Ammon's horn (tissue), 1 donor: ENCODE results near the gene HADHB.
"Not testable (repeated sequence)": the region's sequence is repeated elsewhere in the genome, so short reads cannot be mapped to it uniquely, and the experiment has no call there.

ENCODE experiments used
- DNase-seq: peaks from one replicate; pipeline ENCODE4 v3.0.0-alpha.2; 2016; ENCODE audit warnings: low spot score

HADHB gene

GRCh38 chr2:26298286-26298637 is 53.5 kb downstream of the HADHB start:
- no peak for DNase-seq

DNA sequence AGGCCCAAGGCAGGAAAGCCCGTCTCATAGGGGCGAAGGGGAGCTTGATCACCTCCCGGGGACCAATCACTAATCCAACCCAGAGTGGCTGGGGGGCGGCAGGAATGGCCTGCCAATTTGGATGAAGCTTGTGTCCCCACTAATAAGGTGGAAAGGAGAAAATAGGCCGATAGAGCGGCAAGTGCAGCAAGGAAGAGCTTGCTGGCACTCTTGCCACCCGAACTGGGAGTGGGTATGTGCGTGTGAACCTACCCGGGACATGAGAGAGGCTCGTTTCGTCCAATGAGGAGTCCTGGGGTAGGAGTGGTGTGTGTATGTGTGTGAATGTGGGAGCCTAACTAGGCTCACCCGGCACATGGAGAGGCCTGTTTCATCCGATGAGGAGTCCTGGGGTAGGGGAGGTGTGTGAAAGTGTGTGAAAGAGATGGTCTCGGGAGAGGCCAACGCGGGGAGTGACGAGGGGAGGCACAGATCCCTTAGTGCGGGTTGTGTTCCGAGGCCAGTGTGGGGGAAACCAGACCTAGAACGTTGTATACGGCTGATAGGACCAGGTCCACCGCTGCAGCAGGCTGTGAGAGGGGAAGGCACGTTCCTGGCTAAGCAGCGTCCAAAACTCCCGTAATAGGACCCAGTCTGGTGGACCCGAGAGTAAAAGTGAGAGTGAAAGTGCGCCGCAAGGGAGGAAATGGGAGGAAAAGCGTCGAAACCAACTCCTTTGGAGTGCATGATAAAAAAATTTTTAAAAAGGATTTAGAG is 54.1 kb downstream of the HADHB start:
- DNase-seq, result peak; percentile 37

DNA sequence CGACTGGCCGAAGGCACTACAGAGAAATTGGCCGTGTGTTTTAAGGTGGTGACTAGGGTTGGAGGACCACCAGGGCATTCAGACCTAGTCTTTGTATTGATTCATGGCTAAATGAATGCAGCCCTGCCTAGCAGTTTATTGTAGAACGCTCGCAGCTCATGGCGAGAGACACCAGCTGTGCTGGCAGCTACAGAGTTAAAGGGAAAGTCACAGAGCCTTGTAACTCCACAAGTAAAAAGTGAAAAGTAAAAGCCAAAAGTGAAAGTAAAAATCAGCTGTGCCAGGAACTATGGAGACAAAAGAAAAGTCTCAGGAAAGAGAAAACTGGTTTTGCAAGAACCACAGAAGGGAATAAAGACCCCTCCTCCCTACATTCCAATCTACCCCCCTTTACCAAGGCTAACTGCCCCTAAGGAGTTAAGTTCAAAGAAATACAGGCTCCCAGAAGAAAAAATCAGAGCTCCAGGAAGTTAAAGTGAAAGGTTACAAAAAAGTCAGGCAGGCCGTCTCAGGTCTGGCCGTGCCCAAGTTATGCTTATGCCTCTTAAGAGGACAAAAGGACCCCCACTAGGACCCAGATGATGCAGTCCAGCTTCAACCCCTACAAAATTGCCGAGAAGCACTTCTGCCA is 54.8 kb downstream of the HADHB start:
- DNase-seq, result no peak

GRCh38 chr2:26300234-26300925 is 55.6 kb downstream of the HADHB start:
- DNase-seq, result no peak

DNA sequence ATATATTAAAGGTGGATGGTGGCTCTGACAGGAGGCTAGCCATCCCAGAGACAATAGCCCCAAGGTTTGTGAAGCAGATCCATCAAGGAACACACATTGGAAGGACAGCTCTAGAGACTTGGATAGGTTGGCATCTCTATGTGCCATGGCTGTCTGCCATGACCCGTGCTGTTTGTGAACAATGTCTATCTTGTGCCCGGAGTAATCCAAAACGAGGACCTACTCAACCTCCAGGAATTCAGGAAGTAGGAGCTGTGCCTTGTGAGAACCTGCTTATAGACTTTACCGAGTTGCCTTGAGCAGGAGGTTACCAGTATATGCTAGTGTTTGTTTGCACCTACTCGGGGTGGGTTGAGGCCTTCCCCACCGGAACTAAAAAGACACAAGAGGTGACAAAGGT is 58.1 kb downstream of the HADHB start:
- DNase-seq, result no peak

DNA sequence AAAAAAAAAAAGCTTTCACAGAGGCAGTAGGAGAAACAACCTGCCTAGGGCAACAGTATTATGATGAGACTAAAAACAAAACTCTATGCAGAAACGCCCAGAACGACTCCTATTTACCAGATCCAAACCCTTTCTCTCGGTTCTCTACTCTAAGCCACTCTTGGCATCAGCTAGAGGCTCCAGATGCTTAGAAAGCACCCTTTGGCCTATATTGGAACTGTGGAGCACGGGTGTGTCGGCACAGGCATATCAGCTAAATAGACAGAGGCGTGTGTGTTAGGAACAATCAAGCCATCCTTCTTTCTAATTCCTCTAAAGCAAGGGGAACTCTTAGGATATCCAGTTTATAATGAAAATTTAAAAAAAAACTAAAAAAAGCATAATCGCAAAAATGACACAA is 60.4 kb downstream of the HADHB start:
- DNase-seq, result not testable (repeated sequence)

GRCh38 chr2:26305540-26305939 is 60.8 kb downstream of the HADHB start:
- DNase-seq, result no peak

DNA sequence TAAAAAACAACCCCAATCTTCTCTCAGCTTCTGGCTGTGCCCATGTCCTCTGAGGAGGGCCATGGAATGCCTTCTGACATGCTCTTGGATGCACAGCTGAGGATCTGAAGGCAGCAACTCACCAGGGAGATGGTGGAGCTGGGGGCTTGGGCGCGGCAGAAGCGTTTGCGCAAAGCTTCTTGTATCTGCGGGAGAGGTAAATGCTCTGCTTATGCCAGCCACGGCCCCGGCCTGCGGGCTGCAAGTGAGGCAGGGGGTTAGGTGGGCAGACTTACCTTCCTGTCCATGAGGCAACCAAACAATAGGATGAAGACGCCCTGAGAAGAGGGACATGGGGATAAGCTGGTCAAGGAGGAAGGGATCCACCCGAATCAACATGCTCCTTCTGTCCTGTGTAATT is 65.2 kb downstream of the HADHB start:
- DNase-seq, result no peak

- DNase-seq, result no peak
These were observed 67.7 kb downstream of the HADHB start for GRCh38 chr2:26312471-26312870.

DNA sequence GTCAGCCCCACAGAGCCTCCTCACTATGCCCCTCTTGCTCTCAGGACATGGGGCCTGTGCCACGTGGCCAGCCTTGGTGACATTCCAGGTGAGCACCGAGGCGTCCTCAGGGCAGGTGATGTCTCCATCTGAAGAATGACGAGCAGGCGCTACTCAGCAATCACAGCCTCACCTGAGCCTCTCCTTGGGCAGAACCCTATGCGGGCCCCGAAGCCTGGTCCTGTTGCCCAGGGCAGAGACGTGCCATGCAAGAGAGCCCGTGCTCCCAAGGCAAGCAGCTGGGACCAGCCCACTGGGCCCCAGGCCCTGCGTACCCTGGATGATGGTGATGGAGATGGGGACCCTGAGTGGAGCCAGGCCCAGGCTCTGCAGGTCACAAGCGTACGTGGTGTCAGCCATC is 68.7 kb downstream of the HADHB start:
- no peak for DNase-seq

GRCh38 chr2:26314243-26314642 is 69.5 kb downstream of the HADHB start:
- no peak for DNase-seq

DNA sequence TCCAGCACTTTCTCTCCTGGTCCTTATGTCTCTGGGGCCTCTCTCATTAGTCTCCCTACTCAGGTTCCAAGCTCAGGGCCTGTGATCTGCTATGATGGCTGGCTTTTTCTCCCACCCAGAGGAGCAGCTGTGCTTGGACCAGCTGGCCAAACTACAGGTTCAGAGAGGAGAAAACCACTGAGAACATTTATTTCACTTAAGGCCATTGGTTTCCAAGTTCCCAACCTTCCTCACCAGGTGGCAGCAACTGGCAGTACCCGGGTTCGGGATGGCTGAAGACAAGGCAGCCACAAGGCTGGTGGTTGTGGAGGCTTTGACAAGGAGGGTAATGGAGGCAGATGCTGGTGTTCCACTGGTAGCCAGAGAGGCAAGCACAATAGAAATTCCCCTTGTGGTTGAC is 71.3 kb downstream of the HADHB start:
- no peak for DNase-seq

DNA sequence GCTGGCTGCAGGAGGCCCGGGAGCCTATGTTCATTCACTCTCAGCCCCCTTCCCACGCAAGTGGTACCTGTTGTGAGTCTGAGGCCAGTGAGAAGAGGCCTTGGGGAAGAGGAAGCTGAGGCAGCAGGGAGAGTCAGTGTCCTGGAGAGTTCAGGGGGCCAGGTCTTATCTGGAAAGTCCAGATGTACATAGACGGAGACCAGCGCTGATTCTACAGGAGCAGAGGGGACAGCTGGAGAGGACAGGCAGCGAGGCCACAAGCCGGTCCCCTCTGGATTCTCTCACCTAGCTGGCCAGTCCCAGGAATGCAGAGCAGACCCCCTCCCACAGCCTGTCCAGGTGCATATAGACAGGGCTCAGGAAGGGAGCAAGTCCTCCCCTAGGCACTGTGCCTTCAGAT is 72.1 kb downstream of the HADHB start:
- DNase-seq, result no peak

- no peak for DNase-seq
These were observed 72.8 kb downstream of the HADHB start for GRCh38 chr2:26317377-26318105.

DNA sequence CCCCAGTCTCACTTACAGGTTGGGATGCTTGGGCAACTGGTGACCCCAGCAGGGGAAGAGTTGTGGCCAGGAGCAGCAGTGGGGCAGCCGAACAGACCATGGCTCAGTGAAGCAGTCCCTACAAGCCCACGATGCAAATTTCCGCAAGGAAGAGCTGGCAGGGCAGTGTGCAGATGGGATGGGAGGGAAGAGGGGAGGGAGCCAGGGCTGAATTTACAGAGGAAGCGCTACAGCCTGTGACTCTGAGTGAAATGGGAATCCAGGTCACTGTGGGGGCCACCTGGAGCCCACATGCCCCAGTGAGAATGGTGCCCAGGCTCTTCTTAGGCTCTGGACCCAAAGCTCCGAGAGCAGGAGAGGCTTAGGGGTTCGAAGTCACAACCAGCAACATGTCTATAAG is 74.2 kb downstream of the HADHB start:
- DNase-seq, result no peak

DNA sequence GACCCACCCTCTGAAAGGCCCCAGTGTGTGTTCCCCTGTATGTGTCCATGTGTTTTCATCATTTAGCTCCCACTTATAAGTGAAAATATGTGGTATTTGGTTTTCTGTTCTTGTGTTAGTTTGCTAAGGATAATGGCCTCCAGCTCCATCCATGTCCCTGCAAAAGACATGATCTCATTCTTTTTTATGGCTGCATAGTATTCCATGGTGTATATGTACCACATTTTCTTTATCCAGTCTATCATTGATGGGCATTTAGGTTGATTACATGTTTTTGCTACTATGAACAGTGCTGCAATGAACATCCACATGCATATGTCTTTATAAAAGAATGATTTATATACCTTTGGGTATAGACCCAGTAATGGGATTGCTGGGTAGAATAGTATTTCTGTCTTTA is 79.7 kb downstream of the HADHB start:
- not testable (repeated sequence) for DNase-seq

- no peak for DNase-seq
These were observed 80.2 kb downstream of the HADHB start for GRCh38 chr2:26324903-26325302.

DNA sequence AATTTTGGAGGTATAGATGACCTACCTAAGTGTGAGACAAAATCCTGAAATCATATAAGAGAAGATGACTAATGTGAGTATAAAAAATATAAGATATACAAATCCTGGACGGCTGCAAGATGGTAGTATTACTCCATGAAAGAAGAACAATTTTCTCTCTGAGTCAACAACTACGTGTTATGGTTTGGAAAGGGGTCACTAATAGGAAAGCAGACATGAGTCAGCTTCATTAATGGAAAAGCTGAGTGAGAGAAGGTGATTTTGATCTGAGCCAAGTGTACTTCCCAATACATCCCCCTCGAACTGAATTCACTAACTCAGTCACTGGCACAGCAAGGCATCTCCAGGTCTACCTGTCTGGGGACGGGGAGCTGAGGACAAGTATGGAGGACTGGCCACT is 81.1 kb downstream of the HADHB start:
- no peak for DNase-seq

DNA sequence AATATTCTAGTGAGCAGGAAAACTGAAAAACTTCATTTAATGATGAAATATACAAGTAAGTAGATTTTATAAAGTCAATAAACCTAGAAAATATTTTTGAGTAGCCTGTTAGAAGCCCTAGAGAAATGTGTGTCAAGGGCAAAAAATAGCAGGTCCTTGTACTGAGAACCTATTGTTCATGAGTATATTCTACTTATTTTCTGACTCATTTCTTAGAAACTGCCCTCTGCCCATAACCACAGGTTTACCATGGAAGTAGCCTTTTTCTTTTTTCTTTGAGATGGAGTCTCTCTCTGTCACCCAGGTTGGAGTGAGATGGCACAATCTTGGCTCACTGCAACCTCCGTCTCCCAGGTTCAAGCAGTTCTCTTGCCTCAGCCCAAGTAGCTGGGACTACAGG is 81.8 kb downstream of the HADHB start:
- no peak for DNase-seq

GRCh38 chr2:26327291-26328272 is 82.8 kb downstream of the HADHB start:
- no peak for DNase-seq

DNA sequence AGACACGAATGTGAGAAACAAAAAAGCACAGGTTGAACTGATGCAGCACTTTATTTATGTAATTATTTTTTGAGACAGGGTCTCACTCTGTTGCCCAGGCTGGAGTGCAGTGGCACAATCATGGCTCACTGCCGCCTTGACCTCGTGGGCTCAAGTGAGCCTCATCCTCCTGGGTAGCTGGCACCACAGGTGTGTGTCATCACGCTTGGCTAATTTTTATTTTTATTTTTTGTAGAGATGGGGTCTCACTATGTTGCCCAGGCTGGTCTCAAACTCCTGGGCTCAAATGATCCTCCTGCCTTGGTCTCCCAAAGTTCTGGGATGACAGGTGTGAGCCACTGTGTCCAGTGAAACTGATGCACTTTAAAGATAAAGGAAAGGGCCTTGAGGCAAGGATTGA is 84.3 kb downstream of the HADHB start:
- not testable (repeated sequence) for DNase-seq
